ENCODE results near the gene ASB18.

- TF ChIP-seq CTCF (IDR thresholded peaks at IDR 0.05) (no peak), POLR2A (IDR thresholded peaks at IDR 0.05) (no peak), EP300 (IDR thresholded peaks at IDR 0.05) (no peak)
Measured at GRCh38 chr2:236215761-236216333, 48.4 kb downstream of the ASB18 start.
